Measurements from ENCODE around the gene CTSL. TPM values are rescaled to one million over a fixed set of nuclear protein-coding genes. Genes with fewer than 3 reads are reported as not detected.

CTSL gene
- total and polyA plus RNA-seq, 2 of the 13 experiments (the other 11 are each of a cell fraction or from before 2014, with no cell fraction given), result 78.1 to 113 TPM

- TF ChIP-seq ZNF704 (CRISPR knock-in tag; IDR thresholded peaks at IDR 0.05; ENCODE audit: borderline replicate concordance), result no peak
- no peak for TF ChIP-seq ZNF703 (CRISPR knock-in tag; IDR thresholded peaks at IDR 0.05; ENCODE audit: borderline replicate concordance)
- TF ChIP-seq ZSCAN25 (CRISPR knock-in tag; IDR thresholded peaks at IDR 0.05), result no peak
- TF ChIP-seq CHCHD3 (CRISPR knock-in tag; IDR thresholded peaks at IDR 0.05), result no peak
- no peak for TF ChIP-seq SPEN (CRISPR knock-in tag; IDR thresholded peaks at IDR 0.05; ENCODE audit: low read depth)
These were observed 23.6 kb downstream of the CTSL start (continued) for GRCh38 chr9:87749335-87750035.

GRCh38 chr9:87750726-87751125, 24.8 kb downstream of the CTSL start:
- H3K4me1 ChIP-seq (ENCODE audit: insufficient read depth, low read length), result peaks cover 5% of the 10 kb centered on the region; the same call in 1 of the 2 replicates
- ChIA-PET POLR2A (no interaction called here), CTCF (ENCODE audit: low intra/inter-chr PET ratio, low total read pairs) (no interaction called here)
- H3K27me3 ChIP-seq (ENCODE audit: control insufficient read depth in 1 of 2, insufficient read depth in 2 of 2, low read length in 2 of 2), result no peaks in the 10 kb centered on the region
- DNase-seq (ENCODE audit: low spot score) (no peak), ATAC-seq (no peak), FAIRE-seq (no peak)
- no peak overlapping the region for H3K27ac ChIP-seq (ENCODE audit: extremely low read length, insufficient read depth, low read length)
- no peaks in the 10 kb centered on the region for H3K36me3 ChIP-seq (replicated peaks in 1 of 2; ENCODE audit: control insufficient read depth in 1 of 2, insufficient read depth in 2 of 2, low read length in 2 of 2)
- 23% methylated on average over 2 of the region's 2 CpGs for WGBS (ENCODE audit: low lambda C conversion rate)
- no peak overlapping the region for H3K4me3 ChIP-seq (replicated peaks in 1 of 3; ENCODE audit: insufficient read depth in 1 of 3, low read depth in 2 of 3, low read length in 3 of 3)
- H3K9ac ChIP-seq (ENCODE audit: insufficient read depth, low read depth, low read length), result no peak overlapping the region
- BruUV-seq (replicated peaks), result no TSS peak
- H3K4me2 ChIP-seq (ENCODE audit: low read depth, low read length), result no peak overlapping the region
- intact Hi-C loops (cut with micrococcal nuclease; ENCODE audit: unreplicated experiment) (no loop called here), in situ Hi-C loops (cut with HindIII; ENCODE audit: extremely low pct_ligation_motif_present, low pct_unique_long_range_greater_than_20kb) (no loop called here)
- no peak overlapping the region for H2AFZ ChIP-seq (ENCODE audit: low read length)
- H4K20me1 ChIP-seq (ENCODE audit: insufficient read depth, low read length), result no peaks in the 10 kb centered on the region
- H3K79me2 ChIP-seq (ENCODE audit: insufficient read depth, low read length), result no peaks in the 10 kb centered on the region
- no peak for TF ChIP-seq ZNF264 (CRISPR knock-in tag; IDR thresholded peaks at IDR 0.05)
- H3K9me3 ChIP-seq (ENCODE audit: low read length), result peaks cover 6% of the 10 kb centered on the region; the same call in 1 of the 2 replicates
